MM.1S (cell line): ENCODE results near the gene FSTL1.

Source experiments
- CTCF ChIP-seq: fragments of 300-600 bp; sonication (generic); IDR thresholded peaks from 2 replicates; pipeline ENCODE4 v1.5.1; 2016; ENCODE audit warnings: antibody characterized with exemption, low read length, mixed read lengths
- EZH2 ChIP-seq: fragments of 300-600 bp; sonication (generic); optimal IDR thresholded peaks from 2 replicates; pipeline ENCODE3; 2017; ENCODE audit warnings: low read depth, mild to moderate bottlenecking, antibody characterized with exemption, low read length, mixed read lengths

- no peak for TF ChIP-seq CTCF
- TF ChIP-seq EZH2 = no peak
Measured at GRCh38 chr3:120410116-120410515, 40.7 kb downstream of the FSTL1 start.
